HepG2 (cell line): Measurements from ENCODE around the gene OPA3.

Experiments used
- ATAD3A ChIP-seq: sonication (generic); formaldehyde crosslinking; IDR thresholded peaks from 2 replicates; pipeline ENCODE4 v1.4.0; 2020; ENCODE audit warnings: missing genetic modification reagents
- ATF2 ChIP-seq: sonication (generic); formaldehyde crosslinking; IDR thresholded peaks from 2 replicates; pipeline ENCODE4 v1.4.0; 2020; ENCODE audit warnings: missing genetic modification reagents
- CTCF ChIP-seq: sonication (generic); formaldehyde crosslinking; IDR thresholded peaks from 2 replicates; pipeline ENCODE4 v1.5.0; 2020; ENCODE audit warnings: mild to moderate bottlenecking, missing genetic modification reagents, moderate library complexity
- GMEB2 ChIP-seq: IDR thresholded peaks from 2 replicates; pipeline ENCODE4 v1.6.1; 2016; ENCODE audit warnings: missing biosample characterization, missing genetic modification reagents, low read depth
- HCFC1 ChIP-seq: fragments of 150-350 bp; IDR thresholded peaks from 2 replicates; pipeline ENCODE4 v1.6.1; 2014; ENCODE audit warnings: low read depth, low read length
- JUN ChIP-seq: sonication (generic); formaldehyde crosslinking; IDR thresholded peaks from 2 replicates; pipeline ENCODE4 v1.4.0; 2020; ENCODE audit warnings: mild to moderate bottlenecking, missing genetic modification reagents
- JUNB ChIP-seq: sonication (generic); formaldehyde crosslinking; IDR thresholded peaks from 2 replicates; pipeline ENCODE4 v1.8.0; 2022; ENCODE audit warnings: missing genetic modification reagents, mild to moderate bottlenecking, borderline replicate concordance
- POLR2AphosphoS5 ChIP-seq: IDR thresholded peaks from 2 replicates; pipeline ENCODE4 v1.6.1; 2012; ENCODE audit warnings: low read depth, low read length
- ZNF567 ChIP-seq: sonication (generic); formaldehyde crosslinking; IDR thresholded peaks from 2 replicates; pipeline ENCODE4 v1.8.1; 2023; ENCODE audit warnings: mild to moderate bottlenecking, missing genetic modification reagents, borderline replicate concordance

GRCh38 chr19:45553464-45553863 is 31.1 kb downstream of the OPA3 start:
- TF ChIP-seq ATF2 (CRISPR knock-in tag) (no peak), GMEB2 (no peak), ZNF567 (no peak), POLR2AphosphoS5 (no peak), CTCF (no peak), HCFC1 (no peak), ATAD3A (CRISPR knock-in tag) (no peak), JUNB (CRISPR knock-in tag) (no peak), JUN (no peak)
